GM12878 (cell line): ENCODE measurements around the gene IGIP. TPM values are rescaled to one million over a fixed set of nuclear protein-coding genes. Genes with fewer than 3 reads are reported as not detected.

Experiments
- ATAC-seq: fragments of 200-7000 bp; cut with Tn5 transposase; 3 replicates; pipeline ENCODE4 v1.9.1; 2020; ENCODE audit warnings: mild to moderate bottlenecking, moderate library complexity
- BruUV-seq: library from RNA; stranded (reverse); fragments of 400-500 nt; replicated peaks from 2 replicates; lab custom pipeline; 2021; lab: Mats Ljungman, UMichigan
- CTCF ChIA-PET: fragments of 300-600 bp; sonication (Branson Sonifier 250); formaldehyde crosslinking; extraction: SDS; loops from one replicate; lab custom pipeline; 2021; ENCODE audit warnings: inconsistent platforms; lab: Yijun Ruan, JAX
- POLR2A ChIA-PET: fragments of 350-600 bp; formaldehyde crosslinking; extraction: SDS; loops from one replicate; lab custom pipeline; 2021; ENCODE audit warnings: inconsistent platforms; lab: Charles Lee
- RAD21 ChIA-PET: fragments of 300-600 bp; sonication (Branson Sonifier 250); formaldehyde crosslinking; loops from one replicate; lab custom pipeline; 2023; ENCODE audit warnings: antibody characterized with exemption; ENCODE audit not compliant: unreplicated experiment; lab: Charles Lee
- SMC1A ChIA-PET: fragments of 300-600 bp; sonication (Branson Sonifier 250); formaldehyde crosslinking; loops from one replicate; lab custom pipeline; 2023; ENCODE audit not compliant: unreplicated experiment, uncharacterized antibody; lab: Charles Lee
- DNase-seq: peaks from one replicate; pipeline ENCODE4 v3.0.0-alpha.2; 2011; ENCODE audit warnings: low read depth, low spot score
- FAIRE-seq: peaks from 3 replicates; lab custom pipeline; 2011; peaks lifted over from hg19 to GRCh38; lab: Jason Lieb, UNC
- H2AFZ ChIP-seq: 2 replicates; pipeline ENCODE4 v1.6.0; 2011; ENCODE audit warnings: low read depth, low read length, control low read depth; ENCODE audit not compliant: control insufficient read depth
- H3K27ac ChIP-seq: 2 replicates; pipeline ENCODE4 v1.5.1; 2011; ENCODE audit warnings: control low read depth; ENCODE audit not compliant: control insufficient read depth, insufficient read depth
- H3K27me3 ChIP-seq, 2 experiments: replicated peaks in 1 of 2; 2 replicates each; pipeline versions ENCODE4 v1.6.0 to v1.6.1; 2011; ENCODE audit warnings: low read length in 1 of 2; ENCODE audit not compliant: control insufficient read depth in 2 of 2, insufficient read depth in 2 of 2
- H3K36me3 ChIP-seq, 2 experiments: 2 replicates each; pipeline ENCODE4 v1.5.1; 2011; ENCODE audit warnings: low read length in 1 of 2; ENCODE audit not compliant: control insufficient read depth in 2 of 2, insufficient read depth in 2 of 2
- H3K4me1 ChIP-seq: 2 replicates; pipeline ENCODE4 v1.6.1; 2011; ENCODE audit warnings: mild to moderate bottlenecking, low read length, moderate library complexity, mixed read lengths; ENCODE audit not compliant: control insufficient read depth, insufficient read depth
- H3K4me2 ChIP-seq: 2 replicates; pipeline ENCODE4 v1.6.0; 2011; ENCODE audit warnings: control low read depth; ENCODE audit not compliant: control insufficient read depth, insufficient read depth
- H3K4me3 ChIP-seq: fragments of 200-600 bp; sonication (generic); 2 replicates; pipeline ENCODE4 v1.5.1; 2016
- H3K79me2 ChIP-seq: 2 replicates; pipeline ENCODE4 v1.6.0; 2011; ENCODE audit warnings: low read length; ENCODE audit not compliant: control insufficient read depth, insufficient read depth
- H3K9ac ChIP-seq: 2 replicates; pipeline ENCODE4 v1.8.0; 2011; ENCODE audit warnings: low read length, control low read depth, mixed read lengths; ENCODE audit not compliant: control insufficient read depth, insufficient read depth
- H3K9me3 ChIP-seq: replicated peaks from 3 replicates; pipeline ENCODE4 v1.5.1; 2011; ENCODE audit warnings: mild to moderate bottlenecking, low read length; ENCODE audit not compliant: control insufficient read depth, insufficient read depth
- H4K20me1 ChIP-seq: 2 replicates; pipeline ENCODE4 v1.6.0; 2011; ENCODE audit not compliant: control insufficient read depth, insufficient read depth
- BCL11A ChIP-seq: IDR thresholded peaks from 2 replicates; pipeline ENCODE4 v1.6.1; 2011; ENCODE audit warnings: low read depth, low read length
- CEBPB ChIP-seq, 2 experiments: fragments of 150-350 bp in 1 of 2; IDR thresholded peaks; 2 replicates each; pipeline ENCODE4 v1.6.1; 2012 to 2014; ENCODE audit warnings: low read depth in 2 of 2, low read length in 2 of 2, borderline replicate concordance in 1 of 2, inconsistent platforms in 1 of 2
- JUNB ChIP-seq: IDR thresholded peaks from 2 replicates; pipeline ENCODE4 v1.6.1; 2016; ENCODE audit warnings: antibody characterized with exemption, mild to moderate bottlenecking
- KDM1A ChIP-seq: fragments of 200-600 bp; sonication (generic); IDR thresholded peaks from 2 replicates; pipeline ENCODE4 v1.6.1; 2016; ENCODE audit warnings: borderline replicate concordance
- MXI1 ChIP-seq: fragments of 150-350 bp; IDR thresholded peaks from 2 replicates; pipeline ENCODE4 v1.6.1; 2011; ENCODE audit warnings: low read depth, mild to moderate bottlenecking, inconsistent platforms, low read length, improper control_type of control experiment
- MYC ChIP-seq: IDR thresholded peaks from 2 replicates; pipeline ENCODE4 v1.6.1; 2011; ENCODE audit warnings: mild to moderate bottlenecking, low read length, moderate library complexity, inconsistent platforms; ENCODE audit not compliant: insufficient read depth, insufficient replicate concordance, insufficient read length, severe bottlenecking
- NFYB ChIP-seq: IDR thresholded peaks from 2 replicates; pipeline ENCODE4 v1.6.1; 2011; ENCODE audit warnings: low read depth, mild to moderate bottlenecking, low read length, improper control_type of control experiment, moderate library complexity; ENCODE audit not compliant: insufficient read depth
- POU2F2 ChIP-seq: IDR thresholded peaks from 3 replicates; pipeline ENCODE4 v1.6.1; 2011; ENCODE audit warnings: low read depth, mild to moderate bottlenecking, low read length, borderline replicate concordance
- RAD21 ChIP-seq: IDR thresholded peaks from 2 replicates; pipeline ENCODE4 v1.6.1; 2011; ENCODE audit warnings: mild to moderate bottlenecking, low read depth, low read length, moderate library complexity; ENCODE audit not compliant: insufficient read depth
- RBBP5 ChIP-seq: fragments of 200-600 bp; sonication (generic); conservative IDR thresholded peaks from 2 replicates; pipeline ENCODE4 v1.6.1; 2016
- SPI1 ChIP-seq: IDR thresholded peaks from 2 replicates; pipeline ENCODE4 v1.6.1; 2011; ENCODE audit warnings: low read depth, mild to moderate bottlenecking, low read length, moderate library complexity, borderline replicate concordance; ENCODE audit not compliant: insufficient read depth
- STAT1 ChIP-seq: fragments of 450-650 bp; conservative IDR thresholded peaks from 2 replicates; pipeline ENCODE4 v1.6.1; 2014; ENCODE audit warnings: antibody characterized with exemption, mild to moderate bottlenecking
- SUZ12 ChIP-seq: fragments of 200-600 bp; sonication (generic); IDR thresholded peaks from one replicate; pipeline ENCODE4 v1.6.1; 2018; ENCODE audit warnings: antibody characterized with exemption, mild to moderate bottlenecking; ENCODE audit not compliant: unreplicated experiment
- TARDBP ChIP-seq: IDR thresholded peaks from 2 replicates; pipeline ENCODE4 v1.6.1; 2016; ENCODE audit warnings: borderline replicate concordance
- YY1 ChIP-seq: IDR thresholded peaks from 2 replicates; pipeline ENCODE4 v1.6.1; 2011; ENCODE audit warnings: low read depth, mild to moderate bottlenecking, low read length
- ZNF622 ChIP-seq: fragments of 450-650 bp; IDR thresholded peaks from 2 replicates; pipeline ENCODE4 v1.6.1; 2017; ENCODE audit warnings: mild to moderate bottlenecking, inconsistent platforms
- WGBS: methylation state at CpG from one replicate; pipeline ENCODE4 v1.1.6; 2016; ENCODE audit warnings: low lambda C conversion rate; ENCODE audit not compliant: insufficient replicate concordance, insufficient coverage; ENCODE audit errors: missing lambda C conversion rate; 5-methylcytosine and 5-hydroxymethylcytosine counted together
- in situ Hi-C: fragments of 300-500 bp; cut with MboI; formaldehyde crosslinking; loops from 9 replicates; pipeline ENCODE4 v1.14.3; 2018; ENCODE audit warnings: mixed read lengths
- intact Hi-C: fragments of 100-400 bp; cut with micrococcal nuclease; formaldehyde crosslinking; loops from one replicate; pipeline ENCODE4 v1.14.2; 2022; ENCODE audit not compliant: unreplicated experiment
- polyA plus RNA-seq, 11 experiments: library from polyadenylated mRNA; depleted of rRNA in 4 of 11; unstranded in 6 of 11; stranded (reverse) in 5 of 11; fragments of >200 nt; fragmentation: Nextera tagmentation in 4 of 11; fragmentation: Illumina TruSeq in 1 of 11; extraction: Ambion mirVana in 4 of 11; extraction: Trizol in 1 of 11; gene quantifications; 1 replicate in 1 of 11; 2 replicates in 10 of 11; pipeline versions ENCODE4 v1.2.1 to v1.2.3, GENCODE V29; 2011 to 2016; ENCODE audit warnings: inconsistent platforms in 2 of 11, missing spikeins in 2 of 11, low read depth in 1 of 11
- total RNA-seq, 4 experiments: library from RNA; depleted of rRNA in 3 of 4; stranded (reverse); fragments of >200 nt in 3 of 4; fragmentation: Illumina TruSeq in 1 of 4; extraction: Trizol in 1 of 4; gene quantifications; 2 replicates each; pipeline versions ENCODE4 v1.2.1 to v1.2.3, GENCODE V29; 2013 to 2021
- TF ChIP-seq, protein P1 (sequence below): IDR thresholded peaks from 2 replicates; pipeline ENCODE4 v1.6.1; 2012; ENCODE audit warnings: low read depth, low read length, improper control_type of control experiment
- TF ChIP-seq, protein P2 (sequence below): fragments of 450-650 bp; formaldehyde crosslinking; IDR thresholded peaks from 2 replicates; pipeline ENCODE4 v1.4.0; 2022; ENCODE audit warnings: mild to moderate bottlenecking, moderate library complexity

Gene IGIP
- total and polyA plus RNA-seq, 10 of the 15 experiments (the other 5 are each of a cell fraction or from before 2014, with no cell fraction given): 0.58 to 3.3 (median 1.9) TPM

- Histone ChIP-seq H3K4me3 (no peak overlapping the region), H3K27ac (no peak overlapping the region), H3K9me3 (no peaks in the 10 kb centered on the region), H3K27me3 (peaks cover 0 to 2% of the 10 kb centered on the region in 2 experiments; a peak in 2 of 4 replicates), H3K36me3 (no peaks in the 10 kb centered on the region), H2AFZ (no peak overlapping the region), H3K4me1 (no peaks in the 10 kb centered on the region; the same call in 1 of the 2 replicates), H3K9ac (no peak overlapping the region), H4K20me1 (no peaks in the 10 kb centered on the region), H3K79me2 (no peaks in the 10 kb centered on the region), H3K4me2 (no peak overlapping the region)
- FAIRE-seq (no peak), ATAC-seq (no peak), DNase-seq (no peak)
- intact Hi-C loops (no loop called here), in situ Hi-C loops (loop anchor here (5.0 kb wide), 1 partner anchor 69 kb away; no protein-coding TSS in a partner anchor)
- WGBS: 42% methylated on average over 7 of the region's 7 CpGs
- CTCF ChIA-PET: interaction anchor here (2.1 to 19.8 kb wide), 3 partner anchors 7 to 182 kb away, joined by 6 to 353 read pairs (median 58); no protein-coding TSS in a partner anchor
- RAD21 ChIA-PET: interaction anchor here (8.0 kb wide), 1 partner anchor 78 kb away, joined by 60 read pairs; no protein-coding TSS in a partner anchor
- SMC1A ChIA-PET: interaction anchor here (0.6 to 5.8 kb wide), 5 partner anchors 17 to 79 kb away, joined by 3 to 58 read pairs (median 4); no protein-coding TSS in a partner anchor
- POLR2A ChIA-PET: no interaction called here
- no TSS peak for BruUV-seq
- TF ChIP-seq NFYB: no peak
- no peak for TF ChIP-seq STAT1
- no peak for TF ChIP-seq KDM1A
- no peak for TF ChIP-seq POU2F2
- no peak for TF ChIP-seq RBBP5
- no peak for TF ChIP-seq CEBPB (IDR thresholded peaks at IDR 0.05; ENCODE audit: borderline replicate concordance in 1 of 2, low read depth in 2 of 2, low read length in 2 of 2)
- TF ChIP-seq JUNB: no peak
- TF ChIP-seq RAD21: no peak
- no peak for TF ChIP-seq SPI1
- TF ChIP-seq, protein P1, sequence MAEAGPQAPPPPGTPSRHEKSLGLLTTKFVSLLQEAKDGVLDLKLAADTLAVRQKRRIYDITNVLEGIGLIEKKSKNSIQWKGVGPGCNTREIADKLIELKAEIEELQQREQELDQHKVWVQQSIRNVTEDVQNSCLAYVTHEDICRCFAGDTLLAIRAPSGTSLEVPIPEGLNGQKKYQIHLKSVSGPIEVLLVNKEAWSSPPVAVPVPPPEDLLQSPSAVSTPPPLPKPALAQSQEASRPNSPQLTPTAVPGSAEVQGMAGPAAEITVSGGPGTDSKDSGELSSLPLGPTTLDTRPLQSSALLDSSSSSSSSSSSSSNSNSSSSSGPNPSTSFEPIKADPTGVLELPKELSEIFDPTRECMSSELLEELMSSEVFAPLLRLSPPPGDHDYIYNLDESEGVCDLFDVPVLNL: no peak
- TF ChIP-seq, protein P2, sequence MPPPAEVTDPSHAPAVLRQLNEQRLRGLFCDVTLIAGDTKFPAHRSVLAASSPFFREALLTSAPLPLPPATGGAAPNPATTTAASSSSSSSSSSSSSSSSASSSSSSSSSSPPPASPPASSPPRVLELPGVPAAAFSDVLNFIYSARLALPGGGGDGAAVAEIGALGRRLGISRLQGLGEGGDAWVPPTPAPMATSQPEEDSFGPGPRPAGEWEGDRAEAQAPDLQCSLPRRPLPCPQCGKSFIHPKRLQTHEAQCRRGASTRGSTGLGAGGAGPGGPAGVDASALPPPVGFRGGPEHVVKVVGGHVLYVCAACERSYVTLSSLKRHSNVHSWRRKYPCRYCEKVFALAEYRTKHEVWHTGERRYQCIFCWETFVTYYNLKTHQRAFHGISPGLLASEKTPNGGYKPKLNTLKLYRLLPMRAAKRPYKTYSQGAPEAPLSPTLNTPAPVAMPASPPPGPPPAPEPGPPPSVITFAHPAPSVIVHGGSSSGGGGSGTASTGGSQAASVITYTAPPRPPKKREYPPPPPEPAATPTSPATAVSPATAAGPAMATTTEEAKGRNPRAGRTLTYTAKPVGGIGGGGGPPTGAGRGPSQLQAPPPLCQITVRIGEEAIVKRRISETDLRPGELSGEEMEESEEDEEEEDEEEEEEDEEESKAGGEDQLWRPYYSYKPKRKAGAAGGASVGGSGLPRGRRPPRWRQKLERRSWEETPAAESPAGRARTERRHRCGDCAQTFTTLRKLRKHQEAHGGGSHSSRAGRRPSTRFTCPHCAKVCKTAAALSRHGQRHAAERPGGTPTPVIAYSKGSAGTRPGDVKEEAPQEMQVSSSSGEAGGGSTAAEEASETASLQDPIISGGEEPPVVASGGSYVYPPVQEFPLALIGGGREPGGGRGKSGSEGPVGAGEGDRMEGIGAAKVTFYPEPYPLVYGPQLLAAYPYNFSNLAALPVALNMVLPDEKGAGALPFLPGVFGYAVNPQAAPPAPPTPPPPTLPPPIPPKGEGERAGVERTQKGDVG (CRISPR knock-in tag): no peak
- TF ChIP-seq YY1: no peak
- TF ChIP-seq ZNF622: no peak
- TF ChIP-seq MYC: no peak
- no peak for TF ChIP-seq TARDBP
- TF ChIP-seq SUZ12: no peak
- TF ChIP-seq MXI1: no peak
- no peak for TF ChIP-seq BCL11A
These were observed 25.6 kb downstream of the IGIP start for GRCh38 chr5:140151144-140152021.
